Activated T-cell treated with anti-CD3 and anti-CD28 coated beads, Interleukin-2, amount 50 U/mL, for 4 hours (primary cell): ENCODE results near the gene VSIG2. TPM values are rescaled to one million over a fixed set of nuclear protein-coding genes. Genes with fewer than 3 reads are reported as not detected.
"Not testable (repeated sequence)": the region's sequence is repeated elsewhere in the genome, so short reads cannot be mapped to it uniquely, and the experiment has no call there.

ENCODE experiments used
- ATAC-seq, 2 donors: fragments of 200-7000 bp; cut with Tn5 transposase; one replicate each; pipeline ENCODE4 v1.10.0; 2021
- DNase-seq: peaks from one replicate; pipeline ENCODE4 v3.0.0-alpha.2; 2020
- H3K27me3 Mint-ChIP-seq: one replicate; pipeline ENCODE4 v1.8.0; 2021; ENCODE audit warnings: low read depth, mixed read lengths
- H3K36me3 Mint-ChIP-seq: one replicate; pipeline ENCODE4 v1.8.0; 2022; ENCODE audit warnings: mixed read lengths; ENCODE audit not compliant: insufficient read depth
- H3K4me1 Mint-ChIP-seq: one replicate; pipeline ENCODE4 v1.8.0; 2021; ENCODE audit warnings: low read depth, mixed read lengths
- H3K4me3 Mint-ChIP-seq: one replicate; pipeline ENCODE4 v1.8.0; 2021; ENCODE audit warnings: mild to moderate bottlenecking, moderate library complexity, mixed read lengths
- H3K9me3 Mint-ChIP-seq: one replicate; pipeline ENCODE4 v1.8.0; 2021; ENCODE audit warnings: mixed read lengths
- total RNA-seq, 3 donors: library from RNA; stranded (reverse); gene quantifications; one replicate each; pipeline ENCODE4 v1.2.1, GENCODE V29; 2021

The VSIG2 gene
- total RNA-seq, 3 donors from 2014 or later = not detected

DNA sequence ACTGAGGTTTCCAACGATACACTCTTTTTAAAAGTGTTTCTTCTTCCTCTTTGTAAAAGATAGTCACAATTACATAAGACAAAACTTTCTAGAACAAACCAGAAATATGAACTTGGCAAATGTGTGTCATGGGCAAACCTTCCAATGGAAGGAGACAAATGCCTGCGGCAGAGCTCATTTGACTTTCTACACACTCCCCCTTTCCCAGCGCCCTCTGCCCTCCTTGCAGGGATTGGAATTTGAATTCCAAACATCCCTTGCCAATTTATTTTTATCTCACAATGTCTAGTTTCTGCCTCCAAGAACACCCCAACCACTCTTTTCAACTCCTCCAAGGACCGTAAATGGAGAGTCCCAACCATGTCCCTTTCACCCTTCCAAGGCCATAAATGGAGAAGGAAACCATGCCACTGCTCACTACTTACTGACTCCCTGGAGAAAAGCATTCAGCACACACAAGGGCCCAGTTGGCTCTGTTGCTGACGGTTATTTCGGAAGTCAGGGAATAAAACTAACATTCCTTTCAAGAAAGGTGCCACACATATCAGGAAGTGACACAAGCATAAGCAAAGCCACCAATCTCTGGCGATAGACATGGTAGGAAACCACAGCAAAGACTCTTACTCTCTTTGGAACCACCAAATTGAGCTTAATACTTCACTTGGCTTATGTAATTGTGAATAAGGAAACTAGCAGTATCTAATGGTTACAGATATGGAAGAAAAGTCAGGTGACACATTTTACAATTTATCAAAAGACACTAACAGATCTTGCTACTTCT, 25.0 kb upstream of the VSIG2 start:
- peaks cover 23% of the 10 kb centered on the region for H3K4me1 Mint-ChIP-seq
- H3K36me3 Mint-ChIP-seq = peaks cover 32% of the 10 kb centered on the region
- H3K27me3 Mint-ChIP-seq = no peaks in the 10 kb centered on the region
- ATAC-seq (no peak), DNase-seq (no peak)
- no peaks in the 10 kb centered on the region for H3K9me3 Mint-ChIP-seq
- no peak overlapping the region for H3K4me3 Mint-ChIP-seq

DNA sequence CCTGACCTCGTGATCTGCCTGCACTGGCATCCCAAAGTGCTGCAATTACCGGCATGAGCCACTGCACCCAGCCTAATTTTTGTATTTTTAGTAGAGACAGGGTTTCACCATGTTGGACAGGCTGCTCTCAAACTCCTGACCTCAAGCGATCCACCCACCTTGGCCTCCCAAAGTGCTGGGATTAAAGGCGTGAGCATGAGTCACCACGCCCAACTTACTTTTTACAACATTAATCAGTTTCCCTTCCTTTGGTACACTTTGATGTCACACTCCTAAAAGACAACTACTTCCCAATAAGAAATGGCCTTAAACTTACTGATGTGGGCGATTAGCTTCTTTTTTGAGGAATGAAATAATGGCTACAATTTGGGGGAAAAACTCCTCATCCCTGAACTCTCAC, 18.9 kb upstream of the VSIG2 start:
- H3K36me3 Mint-ChIP-seq = peaks cover 24% of the 10 kb centered on the region

GRCh38 chr11:124769806-124770774, 18.0 kb upstream of the VSIG2 start:
- Mint-ChIP-seq H3K4me3 (no peak overlapping the region), H3K27me3 (no peaks in the 10 kb centered on the region), H3K9me3 (no peaks in the 10 kb centered on the region), H3K4me1 (no peaks in the 10 kb centered on the region), H3K36me3 (peaks cover 23% of the 10 kb centered on the region)
- ATAC-seq (no peak), DNase-seq (no peak)

More for the DNA sequence above, 18.9 kb upstream of the VSIG2 start:
- H3K27me3 Mint-ChIP-seq, ATAC-seq, H3K4me1 Mint-ChIP-seq, DNase-seq, H3K9me3 Mint-ChIP-seq, H3K4me3 Mint-ChIP-seq: not testable (repeated sequence)

- Mint-ChIP-seq H3K4me1 (no peaks in the 10 kb centered on the region), H3K27me3 (no peaks in the 10 kb centered on the region), H3K36me3 (peaks cover 20% of the 10 kb centered on the region), H3K9me3 (no peaks in the 10 kb centered on the region), H3K4me3 (no peak overlapping the region)
- DNase-seq (no peak), ATAC-seq (no peak)
Observed at GRCh38 chr11:124768914-124769313, 16.9 kb upstream of the VSIG2 start.

GRCh38 chr11:124766156-124766555, 14.1 kb upstream of the VSIG2 start:
- H3K36me3 Mint-ChIP-seq = peaks cover 9% of the 10 kb centered on the region
- no peaks in the 10 kb centered on the region for H3K9me3 Mint-ChIP-seq
- no peak overlapping the region for H3K4me3 Mint-ChIP-seq
- ATAC-seq (no peak), DNase-seq (no peak)
- H3K4me1 Mint-ChIP-seq = peaks cover 11% of the 10 kb centered on the region
- peaks cover 8% of the 10 kb centered on the region for H3K27me3 Mint-ChIP-seq

GRCh38 chr11:124763156-124763947, 11.3 kb upstream of the VSIG2 start:
- peaks cover 31% of the 10 kb centered on the region for H3K27me3 Mint-ChIP-seq
- DNase-seq = peak; percentile 86

GRCh38 chr11:124762624-124763155, 10.6 kb upstream of the VSIG2 start:
- H3K9me3 Mint-ChIP-seq = no peaks in the 10 kb centered on the region
- peak; percentile 36 to 37 for ATAC-seq

More at GRCh38 chr11:124763156-124763947, 11.3 kb upstream of the VSIG2 start:
- peak; percentile 42 to 49 for ATAC-seq
- no peaks in the 10 kb centered on the region for H3K9me3 Mint-ChIP-seq
- peak overlapping the region; percentile 94 for H3K4me3 Mint-ChIP-seq
- H3K4me1 Mint-ChIP-seq = peaks cover 30% of the 10 kb centered on the region
- peaks cover 7% of the 10 kb centered on the region for H3K36me3 Mint-ChIP-seq

DNA sequence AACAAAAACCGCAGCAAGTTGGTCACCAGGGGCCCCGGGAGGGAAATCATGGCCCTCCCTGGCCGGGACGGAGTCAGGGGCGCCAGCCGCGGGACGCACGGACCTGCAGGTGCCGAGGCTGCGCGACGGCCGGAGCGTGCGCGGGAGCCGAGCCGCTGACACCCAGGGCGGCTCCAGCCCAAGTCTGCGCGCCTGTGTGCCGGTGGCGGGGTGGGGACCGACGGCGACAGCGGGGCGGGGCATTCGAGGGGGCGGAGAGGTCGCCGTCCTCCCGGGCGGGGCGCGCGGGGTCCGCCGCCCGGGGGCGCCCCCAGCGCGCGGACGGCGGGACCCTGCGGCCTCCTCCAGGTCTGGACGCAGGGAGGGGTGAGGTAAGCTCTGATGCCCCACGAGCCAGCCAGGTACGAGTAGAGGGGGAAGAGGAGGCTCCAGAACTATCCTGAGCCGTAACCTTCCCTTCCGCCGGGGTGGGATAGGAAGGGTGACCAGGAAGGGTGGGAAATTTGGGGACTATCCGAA, 10.1 kb upstream of the VSIG2 start, which contains the start of gene ESAM:
TSS of gene ESAM (minus strand) at position 186 of the 519 bp plus-strand sequence. CDS start at position 50, 136 bp downstream.
- Mint-ChIP-seq H3K4me1 (peaks cover 33% of the 10 kb centered on the region), H3K36me3 (peaks cover 7% of the 10 kb centered on the region), H3K27me3 (peaks cover 41% of the 10 kb centered on the region), H3K9me3 (no peaks in the 10 kb centered on the region), H3K4me3 (peak within 1 kb of the TSS; percentile 94)
- peak; percentile 63 for DNase-seq
- ATAC-seq = peak; percentile 73 to 79

More at GRCh38 chr11:124762624-124763155, 10.6 kb upstream of the VSIG2 start:
- peaks cover 33% of the 10 kb centered on the region for H3K4me1 Mint-ChIP-seq
- H3K36me3 Mint-ChIP-seq = peaks cover 7% of the 10 kb centered on the region
- H3K27me3 Mint-ChIP-seq = peaks cover 37% of the 10 kb centered on the region
- peak overlapping the region; percentile 94 for H3K4me3 Mint-ChIP-seq
- DNase-seq = no peak

- ATAC-seq (no peak), DNase-seq (no peak)
- Mint-ChIP-seq H3K9me3 (no peaks in the 10 kb centered on the region), H3K4me3 (peak overlapping the region; percentile 76), H3K4me1 (peaks cover 33% of the 10 kb centered on the region), H3K36me3 (peaks cover 5% of the 10 kb centered on the region), H3K27me3 (peaks cover 45% of the 10 kb centered on the region)
Observed at GRCh38 chr11:124761301-124762104, 9.4 kb upstream of the VSIG2 start.

GRCh38 chr11:124760806-124761205, 8.8 kb upstream of the VSIG2 start:
- H3K36me3 Mint-ChIP-seq = peaks cover 2% of the 10 kb centered on the region
- DNase-seq (no peak), ATAC-seq (no peak)
- H3K4me3 Mint-ChIP-seq = peak overlapping the region; percentile 31
- no peaks in the 10 kb centered on the region for H3K9me3 Mint-ChIP-seq
- H3K27me3 Mint-ChIP-seq = peaks cover 49% of the 10 kb centered on the region
- H3K4me1 Mint-ChIP-seq = peaks cover 33% of the 10 kb centered on the region

DNA sequence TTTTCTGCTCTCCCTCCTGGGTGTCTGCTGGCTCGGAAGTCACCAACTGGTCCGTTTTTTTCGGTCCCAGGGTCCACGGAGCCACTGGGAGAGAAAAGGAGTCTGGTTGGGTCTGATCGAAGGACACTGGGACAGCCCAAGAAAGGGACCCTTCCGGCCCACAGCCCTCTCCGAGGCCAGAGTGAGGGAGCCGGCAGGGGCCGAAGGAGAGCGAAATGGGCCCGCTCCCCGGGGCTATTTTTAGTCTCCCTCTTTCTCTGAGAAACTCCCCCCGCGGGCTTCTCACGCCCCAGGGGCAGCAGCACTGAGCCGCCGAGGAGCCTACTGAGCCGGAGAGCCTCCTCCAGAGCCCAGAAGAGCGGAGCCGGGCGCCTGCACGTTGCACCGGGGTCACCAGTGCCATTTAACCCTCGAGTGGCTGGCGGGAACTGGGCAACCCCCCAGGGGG, 8.2 kb upstream of the VSIG2 start:
- ATAC-seq = no peak
- Mint-ChIP-seq H3K4me1 (peaks cover 33% of the 10 kb centered on the region), H3K36me3 (peaks cover 2% of the 10 kb centered on the region), H3K9me3 (no peaks in the 10 kb centered on the region), H3K4me3 (no peak overlapping the region), H3K27me3 (peaks cover 49% of the 10 kb centered on the region)
- DNase-seq = no peak

DNA sequence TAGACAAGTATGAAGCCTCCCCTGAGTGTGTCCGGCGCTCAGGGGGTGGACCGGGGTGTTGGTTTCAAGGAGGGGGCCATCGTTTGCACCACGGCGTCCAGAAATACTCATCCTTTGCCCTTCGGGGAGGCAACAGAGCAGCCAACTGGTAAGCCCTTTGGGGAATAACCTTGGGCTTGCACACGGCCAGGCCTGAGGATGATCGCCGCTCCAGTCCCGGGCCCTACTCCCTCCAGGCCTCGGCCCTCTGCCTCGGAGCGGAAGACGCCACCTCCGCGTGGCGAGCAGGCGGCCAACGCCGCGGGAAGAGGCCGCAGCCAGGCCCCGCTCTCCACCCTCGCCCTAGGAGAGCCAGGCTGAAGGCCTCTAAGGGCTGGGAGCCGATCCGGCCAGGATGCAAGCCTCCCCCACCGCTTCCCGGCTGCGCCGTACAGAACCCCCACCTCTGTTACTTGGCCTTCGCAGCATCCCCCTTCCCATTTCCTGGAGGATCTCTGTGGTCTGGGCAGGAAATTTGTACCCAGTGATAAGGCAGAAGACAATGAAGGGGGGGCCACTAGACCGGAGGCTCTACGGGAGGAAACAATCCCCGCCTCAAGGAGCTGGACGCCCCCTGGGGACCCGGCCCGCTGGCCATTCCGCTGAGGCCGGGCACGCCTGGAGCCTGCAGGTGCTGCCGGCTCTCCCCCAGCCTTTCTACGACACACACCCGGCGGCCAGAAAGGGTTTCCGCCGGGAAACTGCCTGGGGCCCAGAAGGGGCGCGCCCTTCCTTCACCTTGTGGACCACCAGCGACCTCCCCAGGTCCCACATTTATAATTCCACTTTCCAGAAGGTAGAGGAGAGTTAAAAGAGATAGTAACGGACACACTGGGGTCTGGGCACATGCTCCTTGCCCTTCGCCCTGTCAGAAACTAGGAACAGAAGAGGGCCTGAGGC, 7.5 kb upstream of the VSIG2 start:
- Mint-ChIP-seq H3K27me3 (peaks cover 50% of the 10 kb centered on the region), H3K4me1 (peaks cover 33% of the 10 kb centered on the region), H3K9me3 (no peaks in the 10 kb centered on the region), H3K4me3 (peak overlapping the region; percentile 16), H3K36me3 (peaks cover 2% of the 10 kb centered on the region)
- no peak for DNase-seq
- no peak for ATAC-seq
